Adrenal gland (tissue), 5 donors: ENCODE data around the gene PTGS1.

Source experiments
- POLR2A ChIP-seq, 2 donors: fragments of 450-650 bp; IDR thresholded peaks; one replicate each; pipeline ENCODE4 v1.6.1; 2017; ENCODE audit warnings: antibody characterized with exemption in 2 of 2, mild to moderate bottlenecking in 2 of 2, moderate library complexity in 1 of 2
- TF ChIP-seq, protein P1 (sequence below), 6 experiments: fragments of 450-650 bp in 4 of 6; fragments of 200-600 bp in 2 of 6; sonication (generic) in 1 of 6; IDR thresholded peaks; 1 replicate in 5 of 6; 2 replicates in 1 of 6; pipeline versions ENCODE4 v1.5.1 to v1.8.0; 2016 to 2021; ENCODE audit warnings: antibody characterized with exemption in 6 of 6, mild to moderate bottlenecking in 2 of 6, moderate library complexity in 1 of 6
- donor health status: DM: no; HTN: no; CAD: no.

DNA sequence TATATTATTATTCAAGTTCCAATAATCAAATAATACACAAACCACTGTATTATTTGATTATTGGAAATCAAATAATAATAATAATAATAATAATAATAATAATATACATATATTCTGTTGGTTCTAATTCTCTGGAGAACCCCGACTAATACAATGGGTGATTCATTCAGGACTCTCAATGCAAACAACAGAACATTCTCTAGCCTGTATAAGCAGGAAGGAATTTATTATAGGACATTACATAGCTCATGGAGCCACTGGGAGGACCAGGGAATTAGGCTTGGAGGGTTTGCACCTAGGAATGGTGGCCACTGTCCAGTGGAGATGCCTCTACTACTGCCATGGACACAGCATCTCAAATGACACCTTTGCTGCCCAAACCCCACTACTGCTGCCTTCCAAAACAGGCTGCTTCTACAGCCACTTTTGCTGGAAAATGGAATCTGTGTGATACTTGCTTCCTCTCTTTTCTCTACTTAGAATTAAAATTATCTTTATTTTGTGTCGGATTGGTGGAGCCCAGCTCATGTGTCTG lies 25.9 kb downstream of the PTGS1 start:
- TF ChIP-seq, protein P1, sequence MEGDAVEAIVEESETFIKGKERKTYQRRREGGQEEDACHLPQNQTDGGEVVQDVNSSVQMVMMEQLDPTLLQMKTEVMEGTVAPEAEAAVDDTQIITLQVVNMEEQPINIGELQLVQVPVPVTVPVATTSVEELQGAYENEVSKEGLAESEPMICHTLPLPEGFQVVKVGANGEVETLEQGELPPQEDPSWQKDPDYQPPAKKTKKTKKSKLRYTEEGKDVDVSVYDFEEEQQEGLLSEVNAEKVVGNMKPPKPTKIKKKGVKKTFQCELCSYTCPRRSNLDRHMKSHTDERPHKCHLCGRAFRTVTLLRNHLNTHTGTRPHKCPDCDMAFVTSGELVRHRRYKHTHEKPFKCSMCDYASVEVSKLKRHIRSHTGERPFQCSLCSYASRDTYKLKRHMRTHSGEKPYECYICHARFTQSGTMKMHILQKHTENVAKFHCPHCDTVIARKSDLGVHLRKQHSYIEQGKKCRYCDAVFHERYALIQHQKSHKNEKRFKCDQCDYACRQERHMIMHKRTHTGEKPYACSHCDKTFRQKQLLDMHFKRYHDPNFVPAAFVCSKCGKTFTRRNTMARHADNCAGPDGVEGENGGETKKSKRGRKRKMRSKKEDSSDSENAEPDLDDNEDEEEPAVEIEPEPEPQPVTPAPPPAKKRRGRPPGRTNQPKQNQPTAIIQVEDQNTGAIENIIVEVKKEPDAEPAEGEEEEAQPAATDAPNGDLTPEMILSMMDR (IDR thresholded peaks at IDR 0.05), result no peak
- no peak for TF ChIP-seq POLR2A (IDR thresholded peaks at IDR 0.05)
